ENCODE results near the gene PRKCG.

PRKCG gene

DNA sequence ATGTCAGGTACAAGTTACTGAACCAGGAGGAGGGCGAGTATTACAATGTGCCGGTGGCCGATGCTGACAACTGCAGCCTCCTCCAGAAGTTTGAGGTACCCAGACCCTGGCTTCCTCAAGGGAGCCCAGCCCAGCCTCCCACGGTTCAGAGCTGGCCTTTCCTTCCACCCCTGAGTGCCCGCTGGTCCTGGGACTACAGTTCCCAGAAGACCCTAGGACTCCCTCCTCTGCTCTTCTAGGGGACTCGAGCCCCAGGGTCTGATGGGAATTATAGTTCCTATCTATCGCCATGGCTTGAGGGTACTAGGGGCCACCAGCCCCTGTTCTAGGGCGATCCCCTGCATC lies 11.0 kb downstream of the PRKCG start:
- TF ChIP-seq CTCF (IDR thresholded peaks at IDR 0.05): no peak
- Mint-ChIP-seq H3K36me3 (ENCODE audit: low read depth) (no peaks in the 10 kb centered on the region), H3K4me3 (no peak overlapping the region), H3K4me1 (peaks cover 28% of the 10 kb centered on the region), H3K9me3 (no peaks in the 10 kb centered on the region), H3K27ac (no peak overlapping the region), H3K27me3 (ENCODE audit: low read depth, poor library complexity) (peaks cover 46% of the 10 kb centered on the region)
- peak; percentile 56 for DNase-seq

DNA sequence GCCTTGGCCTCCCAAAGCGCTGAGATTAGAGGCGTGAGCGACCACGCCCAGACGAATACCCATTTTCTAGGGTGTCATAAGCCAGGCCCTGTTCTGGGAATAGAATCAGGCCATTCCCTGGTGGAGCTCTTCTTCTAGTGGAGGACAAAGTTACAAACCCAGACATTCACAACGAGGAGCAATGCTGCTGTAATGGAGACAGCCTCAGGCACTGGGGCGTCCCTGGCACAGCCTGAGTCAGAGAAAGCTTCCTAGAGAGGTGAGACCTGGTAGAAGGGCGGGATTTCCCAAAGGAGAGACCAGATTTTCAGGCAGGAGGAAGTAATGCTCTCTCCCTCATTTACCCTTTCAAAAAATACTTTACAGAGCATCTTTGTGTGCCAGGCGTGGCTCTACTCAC lies 12.7 kb downstream of the PRKCG start:
- Mint-ChIP-seq H3K27ac (no peak overlapping the region), H3K4me1 (peaks cover 36% of the 10 kb centered on the region), H3K9me3 (no peaks in the 10 kb centered on the region), H3K36me3 (ENCODE audit: low read depth) (no peaks in the 10 kb centered on the region), H3K27me3 (ENCODE audit: low read depth, poor library complexity) (peaks cover 58% of the 10 kb centered on the region), H3K4me3 (no peak overlapping the region)
- no peak for TF ChIP-seq CTCF (IDR thresholded peaks at IDR 0.05)
- no peak for DNase-seq

DNA sequence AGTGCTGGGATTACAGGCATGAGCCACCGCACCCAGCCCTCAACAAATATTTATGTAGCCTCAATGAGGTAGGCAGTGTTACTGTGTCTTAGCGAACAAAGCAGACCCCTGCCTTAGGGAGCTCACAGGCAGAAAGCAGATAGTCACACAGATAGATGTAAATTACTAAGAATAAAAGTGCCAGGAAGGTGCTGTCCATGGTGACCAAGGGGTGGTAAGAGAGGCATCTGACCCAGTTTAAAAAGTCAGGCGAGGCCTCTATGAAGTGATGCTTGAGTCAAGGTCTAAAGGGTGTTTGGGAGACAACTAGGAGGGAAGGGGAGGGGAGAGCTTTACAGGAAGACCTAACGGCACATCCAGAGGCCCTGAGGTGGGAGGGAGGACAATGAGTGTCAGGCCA lies 14.7 kb downstream of the PRKCG start:
- peaks cover 60% of the 10 kb centered on the region for H3K27me3 Mint-ChIP-seq (ENCODE audit: low read depth, poor library complexity)
- no peak for DNase-seq
- no peak overlapping the region for H3K27ac Mint-ChIP-seq
- H3K4me3 Mint-ChIP-seq: no peak overlapping the region
- H3K9me3 Mint-ChIP-seq: no peaks in the 10 kb centered on the region
- TF ChIP-seq CTCF (IDR thresholded peaks at IDR 0.05): no peak
- no peaks in the 10 kb centered on the region for H3K36me3 Mint-ChIP-seq (ENCODE audit: low read depth)
- peaks cover 29% of the 10 kb centered on the region for H3K4me1 Mint-ChIP-seq

DNA sequence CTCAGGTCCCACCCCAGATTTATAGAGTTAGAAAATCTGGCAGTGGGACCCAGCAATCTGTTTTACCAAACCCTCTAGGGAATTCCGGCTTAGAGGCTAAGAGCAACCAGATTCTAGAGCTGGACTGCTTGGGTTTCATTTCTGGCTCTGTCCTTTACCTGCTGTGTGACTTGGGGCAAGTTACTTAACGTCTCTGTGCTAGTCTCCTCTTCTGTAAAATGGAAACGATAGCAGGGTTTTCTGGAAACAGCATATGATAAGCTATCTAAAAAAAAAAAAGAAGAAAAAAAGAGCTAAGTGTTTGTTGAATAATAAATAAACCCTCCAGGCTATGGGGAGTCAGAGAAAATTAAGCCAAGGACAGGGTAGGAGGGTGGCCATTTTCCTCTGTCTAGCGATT lies 15.5 kb downstream of the PRKCG start:
- TF ChIP-seq CTCF (IDR thresholded peaks at IDR 0.05): no peak

GRCh38 chr19:53898166-53898565 lies 16.2 kb downstream of the PRKCG start:
- no peaks in the 10 kb centered on the region for H3K9me3 Mint-ChIP-seq
- peaks cover 68% of the 10 kb centered on the region for H3K27me3 Mint-ChIP-seq (ENCODE audit: low read depth, poor library complexity)
- H3K4me3 Mint-ChIP-seq: peak overlapping the region; percentile 38
- no peak for DNase-seq
- no peaks in the 10 kb centered on the region for H3K36me3 Mint-ChIP-seq (ENCODE audit: low read depth)
- no peak overlapping the region for H3K27ac Mint-ChIP-seq
- no peak for TF ChIP-seq CTCF (IDR thresholded peaks at IDR 0.05)
- peaks cover 17% of the 10 kb centered on the region for H3K4me1 Mint-ChIP-seq

More for the DNA sequence above, 15.5 kb downstream of the PRKCG start:
- peaks cover 64% of the 10 kb centered on the region for H3K27me3 Mint-ChIP-seq (ENCODE audit: low read depth, poor library complexity)
- H3K4me1 Mint-ChIP-seq: peaks cover 22% of the 10 kb centered on the region
- no peaks in the 10 kb centered on the region for H3K36me3 Mint-ChIP-seq (ENCODE audit: low read depth)
- H3K27ac Mint-ChIP-seq: no peak overlapping the region
- no peak for DNase-seq
- H3K4me3 Mint-ChIP-seq: no peak overlapping the region
- no peaks in the 10 kb centered on the region for H3K9me3 Mint-ChIP-seq

DNA sequence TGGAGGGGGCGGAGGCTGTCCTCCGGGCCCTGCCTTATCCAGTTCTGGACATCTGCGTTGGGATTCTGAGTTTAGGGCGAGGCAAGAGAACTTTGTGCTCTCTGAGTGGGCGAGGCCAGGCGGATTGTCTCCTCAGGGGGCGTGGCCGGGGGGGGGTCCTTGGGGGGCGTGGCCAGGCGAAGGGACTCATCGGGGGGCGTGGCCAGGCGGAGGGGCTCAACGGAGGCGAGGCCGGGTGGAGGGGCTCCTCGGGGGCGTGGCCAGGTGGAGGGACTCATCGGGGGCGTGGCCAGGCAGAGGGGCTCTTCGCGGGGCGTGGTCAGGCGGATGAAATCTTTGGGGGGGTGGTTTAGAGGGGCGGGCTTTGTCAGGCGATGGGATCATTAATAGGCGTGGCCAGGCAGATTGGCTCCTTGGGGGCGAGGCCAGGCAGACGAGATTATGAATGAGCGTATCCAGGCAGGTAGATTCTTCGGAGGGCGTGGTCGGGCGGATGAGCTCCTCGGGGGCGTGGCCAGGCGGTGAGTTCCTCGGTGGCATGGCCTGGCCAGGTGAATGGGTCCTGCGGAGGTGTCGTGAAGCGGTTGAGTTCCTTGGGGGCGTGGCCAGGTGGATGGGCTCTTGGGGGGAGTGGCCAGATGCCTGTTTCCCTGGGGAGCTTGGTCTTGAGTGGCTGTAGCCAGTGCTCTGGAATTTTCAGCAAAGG lies 16.8 kb downstream of the PRKCG start:
- H3K4me3 Mint-ChIP-seq: peak overlapping the region; percentile 45
- H3K9me3 Mint-ChIP-seq: no peaks in the 10 kb centered on the region
- peak; percentile 82 for DNase-seq
- H3K27me3 Mint-ChIP-seq (ENCODE audit: low read depth, poor library complexity): peaks cover 74% of the 10 kb centered on the region
- no peak for TF ChIP-seq CTCF (IDR thresholded peaks at IDR 0.05)
- no peak overlapping the region for H3K27ac Mint-ChIP-seq
- H3K36me3 Mint-ChIP-seq (ENCODE audit: low read depth): no peaks in the 10 kb centered on the region
- H3K4me1 Mint-ChIP-seq: peaks cover 17% of the 10 kb centered on the region
